HCT116 (cell line): ENCODE data around the gene ERC2.

Source experiments
- CTCF ChIP-seq, 3 experiments: fragments of 200-600 bp in 1 of 3; sonication (generic) in 1 of 3; IDR thresholded peaks in 2 of 3; conservative IDR thresholded peaks in 1 of 3; 2 replicates each; pipeline ENCODE4 v1.5.1; 2012 to 2017; ENCODE audit warnings: low read depth in 2 of 3, low read length in 2 of 3, antibody characterized with exemption in 1 of 3, borderline replicate concordance in 1 of 3, control low read depth in 1 of 3, mild to moderate bottlenecking in 1 of 3, mixed read lengths in 1 of 3, mixed run types in 1 of 3, moderate library complexity in 1 of 3; ENCODE audit not compliant: insufficient read depth in 1 of 3
- EGR1 ChIP-seq: IDR thresholded peaks from 2 replicates; pipeline ENCODE4 v1.6.1; 2012; ENCODE audit warnings: low read depth
- EZH2 ChIP-seq: fragments of 200-600 bp; sonication (generic); IDR thresholded peaks from 2 replicates; pipeline ENCODE4 v1.6.1; 2017; ENCODE audit warnings: antibody characterized with exemption, mixed run types
- EZH2phosphoT487 ChIP-seq: fragments of 200-600 bp; IDR thresholded peaks from 2 replicates; pipeline ENCODE4 v1.6.1; 2018; ENCODE audit warnings: antibody characterized with exemption, borderline replicate concordance
- MAX ChIP-seq: IDR thresholded peaks from 2 replicates; pipeline ENCODE4 v1.6.1; 2012
- POLR2A ChIP-seq: IDR thresholded peaks from 2 replicates; pipeline ENCODE4 v1.7.0; 2011; ENCODE audit warnings: borderline replicate concordance; ENCODE audit not compliant: insufficient read depth, insufficient read length; ENCODE audit errors: extremely low read depth
- POLR2AphosphoS5 ChIP-seq: IDR thresholded peaks from 2 replicates; pipeline ENCODE4 v1.6.1; 2011; ENCODE audit warnings: mild to moderate bottlenecking, low read depth, low read length, moderate library complexity
- REST ChIP-seq: IDR thresholded peaks from 2 replicates; pipeline ENCODE4 v1.6.1; 2012; ENCODE audit warnings: low read depth
- SIN3A ChIP-seq: IDR thresholded peaks from 2 replicates; pipeline ENCODE4 v1.6.1; 2012; ENCODE audit warnings: low read depth
- SP1 ChIP-seq: IDR thresholded peaks from 2 replicates; pipeline ENCODE4 v1.6.1; 2012; ENCODE audit warnings: low read depth
- SRF ChIP-seq: IDR thresholded peaks from 2 replicates; pipeline ENCODE4 v1.6.1; 2012; ENCODE audit warnings: low read depth

- TF ChIP-seq CTCF (IDR thresholded peaks at IDR 0.05 in 2 of 3, conservative IDR thresholded peaks at IDR 0.05 in 1 of 3; ENCODE audit: borderline replicate concordance in 1 of 3, insufficient read depth in 1 of 3, low read depth in 2 of 3, low read length in 2 of 3) (no peak), EZH2 (no peak), SRF (no peak), EGR1 (no peak), POLR2AphosphoS5 (no peak), SP1 (no peak), SIN3A (no peak), POLR2A (no peak), EZH2phosphoT487 (no peak), MAX (no peak), REST (no peak)
Observed at GRCh38 chr3:55978953-55979352, 489.3 kb downstream of the ERC2 start.
